Panc1 (cell line): ENCODE results near the gene MAML3. TPM values are rescaled to one million over a fixed set of nuclear protein-coding genes. Genes with fewer than 3 reads are reported as not detected.

Experiments used
- ATAC-seq: fragments of 200-7000 bp; cut with Tn5 transposase; 2 replicates; pipeline ENCODE4 v1.9.1; 2020; ENCODE audit warnings: mild to moderate bottlenecking, moderate library complexity
- BruUV-seq: library from RNA; stranded (reverse); fragments of 400-500 nt; replicated peaks from 2 replicates; lab custom pipeline; 2021; lab: Mats Ljungman, UMichigan
- CTCF ChIA-PET: fragments of 300-600 bp; sonication (Branson Sonifier 250); formaldehyde crosslinking; loops from one replicate; lab custom pipeline; 2022; ENCODE audit warnings: antibody characterized with exemption; lab: Charles Lee
- POLR2A ChIA-PET: fragments of 300-600 bp; sonication (Branson Sonifier 250); formaldehyde crosslinking; loops from one replicate; lab custom pipeline; 2022; ENCODE audit warnings: antibody characterized with exemption; lab: Charles Lee
- DNase-seq: peaks from one replicate; pipeline ENCODE4 v3.0.0-alpha.2; 2010; ENCODE audit warnings: low read depth, low spot score
- H3K27ac ChIP-seq: 2 replicates; pipeline ENCODE4 v1.5.1; 2011; ENCODE audit warnings: mild to moderate bottlenecking, low read length, inconsistent platforms
- H3K27me3 ChIP-seq: fragments of 200-500 bp; sonication (Bioruptor generic); 2 replicates; pipeline ENCODE4 v1.6.0; 2014; ENCODE audit warnings: low read length, inconsistent platforms; ENCODE audit not compliant: control insufficient read depth, insufficient read depth
- H3K36me3 ChIP-seq: fragments of 200-500 bp; sonication (Bioruptor generic); 2 replicates; pipeline ENCODE4 v1.5.1; 2014; ENCODE audit warnings: inconsistent platforms, mild to moderate bottlenecking, low read length, moderate library complexity; ENCODE audit not compliant: control insufficient read depth, insufficient read depth
- H3K4me1 ChIP-seq: 2 replicates; pipeline ENCODE4 v1.5.1; 2011; ENCODE audit warnings: inconsistent platforms, mild to moderate bottlenecking, low read length, moderate library complexity; ENCODE audit not compliant: control insufficient read depth, insufficient read depth
- H3K4me3 ChIP-seq, 2 experiments: 2 replicates each; pipeline ENCODE4 v1.5.1; 2011 to 2012; ENCODE audit warnings: low read depth in 2 of 2, low read length in 2 of 2, mild to moderate bottlenecking in 2 of 2, inconsistent platforms in 1 of 2, moderate library complexity in 1 of 2
- H3K9me3 ChIP-seq: fragments of 200-500 bp; sonication (Bioruptor generic); 2 replicates; pipeline ENCODE4 v1.5.1; 2014; ENCODE audit warnings: low read depth, mild to moderate bottlenecking, inconsistent platforms, low read length, moderate library complexity; ENCODE audit not compliant: control insufficient read depth, insufficient read depth
- POLR2AphosphoS5 ChIP-seq: IDR thresholded peaks from 2 replicates; pipeline ENCODE4 v1.6.1; 2012; ENCODE audit warnings: mild to moderate bottlenecking, low read depth, low read length, moderate library complexity
- SIN3A ChIP-seq: IDR thresholded peaks from 2 replicates; pipeline ENCODE4 v1.6.1; 2012; ENCODE audit warnings: low read depth, mild to moderate bottlenecking, low read length, moderate library complexity, borderline replicate concordance; ENCODE audit not compliant: insufficient read depth
- TCF7L2 ChIP-seq: IDR thresholded peaks from 2 replicates; pipeline ENCODE4 v1.6.1; 2011; ENCODE audit warnings: mild to moderate bottlenecking, low read depth, low read length, inconsistent platforms
- in situ Hi-C: cut with HindIII; loops from 2 replicates; pipeline ENCODE4 v1.10.0; 2016; ENCODE audit warnings: low sequenced_read_pairs, low pct_unique_long_range_greater_than_20kb
- intact Hi-C: fragments of 100-400 bp; cut with micrococcal nuclease; formaldehyde crosslinking; loops from one replicate; pipeline ENCODE4 v1.10.0; 2022; ENCODE audit not compliant: unreplicated experiment
- total RNA-seq: library from RNA; stranded (reverse); gene quantifications from one replicate; pipeline ENCODE4 v1.2.1, GENCODE V29; 2021; ENCODE audit not compliant: unreplicated experiment
- TF ChIP-seq, protein P1 (sequence below): fragments of 450-650 bp; IDR thresholded peaks from 2 replicates; pipeline ENCODE4 v1.5.1; 2017; ENCODE audit warnings: mild to moderate bottlenecking
- TF ChIP-seq, protein P2 (sequence below), 2 experiments: IDR thresholded peaks; 2 replicates each; pipeline ENCODE4 v1.6.1; 2011 to 2012; ENCODE audit warnings: low read depth in 2 of 2, control low read depth in 1 of 2, low read length in 1 of 2, mild to moderate bottlenecking in 1 of 2, moderate library complexity in 1 of 2; ENCODE audit not compliant: insufficient read depth in 1 of 2

Gene MAML3
- total RNA-seq, 1 experiment from 2014 or later, result 7.7 TPM

DNA sequence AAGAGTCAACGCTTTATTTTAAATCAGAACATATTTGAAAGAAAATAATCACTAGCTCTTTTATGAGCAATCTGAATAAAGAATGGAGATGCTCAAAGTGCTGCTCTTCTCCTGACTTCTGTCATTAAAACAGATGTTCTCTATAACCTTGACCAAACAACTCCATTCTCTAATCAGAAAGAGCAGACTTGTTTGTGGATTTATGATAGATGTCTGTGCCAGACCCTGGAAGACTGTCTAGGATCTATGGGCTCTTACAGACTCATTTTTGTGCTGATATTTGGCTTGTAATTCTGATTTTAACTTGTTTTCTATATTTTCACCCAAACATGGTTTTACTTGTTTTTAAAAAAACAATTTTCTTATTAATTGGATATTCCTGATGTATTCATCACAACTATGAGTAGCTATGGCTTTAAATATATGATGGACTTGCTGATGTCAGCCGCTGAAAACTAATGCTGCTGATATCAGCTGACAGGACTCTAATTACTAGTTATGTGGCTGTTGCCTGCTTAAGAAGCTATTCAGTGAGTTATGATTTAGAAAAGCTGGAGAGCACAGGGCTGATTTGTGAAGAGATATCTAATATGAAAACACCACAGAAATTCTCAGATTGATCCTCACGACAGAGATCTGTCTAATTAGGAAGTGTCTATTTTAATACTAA, 31.6 kb upstream of the MAML3 start:
- H3K27ac ChIP-seq, result no peak overlapping the region
- intact Hi-C loops, result no loop called here

DNA sequence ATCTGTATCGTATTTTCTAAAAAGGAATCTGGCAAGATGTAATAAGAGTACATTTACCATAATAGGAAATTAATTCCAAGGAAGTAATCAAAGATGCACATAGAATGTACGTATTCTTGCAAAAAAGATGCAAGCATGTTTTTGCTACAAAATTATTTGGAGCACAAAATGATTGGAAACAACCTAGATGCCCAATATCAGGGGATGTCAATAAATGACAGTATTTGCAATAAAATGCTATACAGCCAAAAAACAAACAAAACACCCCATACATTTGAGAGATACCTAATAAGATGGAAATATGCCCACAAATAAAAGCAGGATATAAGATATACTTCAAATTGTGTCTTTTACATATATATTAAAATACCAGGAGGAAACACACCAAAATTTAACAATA, 29.3 kb upstream of the MAML3 start:
- no TSS peak for BruUV-seq
- H3K4me3 ChIP-seq, result no peak overlapping the region
- H3K27me3 ChIP-seq, result no peaks in the 10 kb centered on the region
- H3K9me3 ChIP-seq, result no peaks in the 10 kb centered on the region
- H3K36me3 ChIP-seq, result no peaks in the 10 kb centered on the region
- ChIA-PET CTCF (no interaction called here), POLR2A (no interaction called here)
- DNase-seq (no peak), ATAC-seq (no peak)
- intact Hi-C loops (no loop called here), in situ Hi-C loops (no loop called here)
- TF ChIP-seq, protein P1, sequence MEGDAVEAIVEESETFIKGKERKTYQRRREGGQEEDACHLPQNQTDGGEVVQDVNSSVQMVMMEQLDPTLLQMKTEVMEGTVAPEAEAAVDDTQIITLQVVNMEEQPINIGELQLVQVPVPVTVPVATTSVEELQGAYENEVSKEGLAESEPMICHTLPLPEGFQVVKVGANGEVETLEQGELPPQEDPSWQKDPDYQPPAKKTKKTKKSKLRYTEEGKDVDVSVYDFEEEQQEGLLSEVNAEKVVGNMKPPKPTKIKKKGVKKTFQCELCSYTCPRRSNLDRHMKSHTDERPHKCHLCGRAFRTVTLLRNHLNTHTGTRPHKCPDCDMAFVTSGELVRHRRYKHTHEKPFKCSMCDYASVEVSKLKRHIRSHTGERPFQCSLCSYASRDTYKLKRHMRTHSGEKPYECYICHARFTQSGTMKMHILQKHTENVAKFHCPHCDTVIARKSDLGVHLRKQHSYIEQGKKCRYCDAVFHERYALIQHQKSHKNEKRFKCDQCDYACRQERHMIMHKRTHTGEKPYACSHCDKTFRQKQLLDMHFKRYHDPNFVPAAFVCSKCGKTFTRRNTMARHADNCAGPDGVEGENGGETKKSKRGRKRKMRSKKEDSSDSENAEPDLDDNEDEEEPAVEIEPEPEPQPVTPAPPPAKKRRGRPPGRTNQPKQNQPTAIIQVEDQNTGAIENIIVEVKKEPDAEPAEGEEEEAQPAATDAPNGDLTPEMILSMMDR, result no peak
- TF ChIP-seq SIN3A, result no peak
- TF ChIP-seq, protein P2, sequence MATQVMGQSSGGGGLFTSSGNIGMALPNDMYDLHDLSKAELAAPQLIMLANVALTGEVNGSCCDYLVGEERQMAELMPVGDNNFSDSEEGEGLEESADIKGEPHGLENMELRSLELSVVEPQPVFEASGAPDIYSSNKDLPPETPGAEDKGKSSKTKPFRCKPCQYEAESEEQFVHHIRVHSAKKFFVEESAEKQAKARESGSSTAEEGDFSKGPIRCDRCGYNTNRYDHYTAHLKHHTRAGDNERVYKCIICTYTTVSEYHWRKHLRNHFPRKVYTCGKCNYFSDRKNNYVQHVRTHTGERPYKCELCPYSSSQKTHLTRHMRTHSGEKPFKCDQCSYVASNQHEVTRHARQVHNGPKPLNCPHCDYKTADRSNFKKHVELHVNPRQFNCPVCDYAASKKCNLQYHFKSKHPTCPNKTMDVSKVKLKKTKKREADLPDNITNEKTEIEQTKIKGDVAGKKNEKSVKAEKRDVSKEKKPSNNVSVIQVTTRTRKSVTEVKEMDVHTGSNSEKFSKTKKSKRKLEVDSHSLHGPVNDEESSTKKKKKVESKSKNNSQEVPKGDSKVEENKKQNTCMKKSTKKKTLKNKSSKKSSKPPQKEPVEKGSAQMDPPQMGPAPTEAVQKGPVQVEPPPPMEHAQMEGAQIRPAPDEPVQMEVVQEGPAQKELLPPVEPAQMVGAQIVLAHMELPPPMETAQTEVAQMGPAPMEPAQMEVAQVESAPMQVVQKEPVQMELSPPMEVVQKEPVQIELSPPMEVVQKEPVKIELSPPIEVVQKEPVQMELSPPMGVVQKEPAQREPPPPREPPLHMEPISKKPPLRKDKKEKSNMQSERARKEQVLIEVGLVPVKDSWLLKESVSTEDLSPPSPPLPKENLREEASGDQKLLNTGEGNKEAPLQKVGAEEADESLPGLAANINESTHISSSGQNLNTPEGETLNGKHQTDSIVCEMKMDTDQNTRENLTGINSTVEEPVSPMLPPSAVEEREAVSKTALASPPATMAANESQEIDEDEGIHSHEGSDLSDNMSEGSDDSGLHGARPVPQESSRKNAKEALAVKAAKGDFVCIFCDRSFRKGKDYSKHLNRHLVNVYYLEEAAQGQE (IDR thresholded peaks at IDR 0.05; ENCODE audit: insufficient read depth in 1 of 2, low read depth in 2 of 2, low read length in 1 of 2), result no peak
- TF ChIP-seq POLR2AphosphoS5, result no peak
- no peak for TF ChIP-seq TCF7L2
- H3K4me1 ChIP-seq, result no peaks in the 10 kb centered on the region
- no peak overlapping the region for H3K27ac ChIP-seq

More for the DNA sequence above, 31.6 kb upstream of the MAML3 start:
- no peaks in the 10 kb centered on the region for H3K27me3 ChIP-seq
- TF ChIP-seq, protein P1, result no peak
- TF ChIP-seq SIN3A, result no peak
- TF ChIP-seq POLR2AphosphoS5, result no peak
- TF ChIP-seq TCF7L2, result no peak
- TF ChIP-seq, protein P2 (IDR thresholded peaks at IDR 0.05; ENCODE audit: insufficient read depth in 1 of 2, low read depth in 2 of 2, low read length in 1 of 2), result no peak
- ATAC-seq, result no peak
- no peaks in the 10 kb centered on the region for H3K4me1 ChIP-seq
- POLR2A ChIA-PET, result no interaction called here
- no TSS peak for BruUV-seq
- DNase-seq, result no peak
- in situ Hi-C loops, result no loop called here
- no peaks in the 10 kb centered on the region for H3K36me3 ChIP-seq
- H3K4me3 ChIP-seq, result no peak overlapping the region
- no peaks in the 10 kb centered on the region for H3K9me3 ChIP-seq
- CTCF ChIA-PET, result no interaction called here
